ENCODE results near the gene ANKRD28. TPM values are rescaled to one million over a fixed set of nuclear protein-coding genes. Genes with fewer than 3 reads are reported as not detected.
A peak's percentile ranks its signal among the peaks of the same experiment; 100 is the strongest.

Gene ANKRD28
- total RNA-seq, 8 experiments from 2014 or later = 16.2 to 59.8 (median 20.9) TPM

- 0 to 100% (median 77%) methylated on average over 1 to 11 of the region's 18 CpGs for WGBS, 10 experiments
- no peak overlapping the region for H3K27ac ChIP-seq
- ATAC-seq (replicated peaks in 6 of 8) = peak in 6 of 8 experiments; percentile 14 to 68 (median 34)
- H3K4me1 ChIP-seq (replicated peaks in 1 of 2) = no peaks in the 10 kb centered on the region
- in situ Hi-C loops (cut with MboI; ENCODE audit: low pct_unique_long_range_greater_than_20kb in 2 of 9, low sequenced_read_pairs in 9 of 9, unreplicated experiment in 9 of 9) = loop anchor here in 3 of 9 experiments (25.0 kb wide), 2 partner anchors 166 to 591 kb away; no protein-coding TSS in a partner anchor
- no peak overlapping the region for H3K4me3 ChIP-seq
Observed at GRCh38 chr3:15645740-15646501, 151.9 kb downstream of the ANKRD28 start.

DNA sequence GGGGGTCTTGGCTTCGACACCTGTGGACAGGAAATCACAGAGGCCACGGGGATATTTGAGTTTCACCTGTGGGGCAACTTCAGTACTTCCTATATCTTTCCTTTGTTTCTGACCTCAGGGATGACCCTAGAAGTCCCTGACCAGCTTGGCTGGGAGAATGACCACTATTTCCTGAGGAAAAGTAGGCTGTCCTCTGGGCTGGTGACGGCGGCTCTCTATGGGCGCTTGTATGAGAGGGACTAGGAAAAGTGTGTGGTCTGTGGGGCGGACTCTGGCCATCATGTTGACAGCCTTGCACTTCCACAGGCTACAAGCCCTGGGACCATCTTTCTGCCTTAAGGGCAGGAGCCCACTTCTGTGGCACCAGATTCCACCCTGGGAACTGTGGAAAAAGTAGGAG is 152.5 kb downstream of the ANKRD28 start:
- H3K27ac ChIP-seq = no peak overlapping the region
- WGBS, 10 experiments = 75 to 100% (median 96%) methylated on average over 1 to 4 of the region's 6 CpGs; no CpG with 5 or more reads in 6 of the 10 experiments
- H3K4me3 ChIP-seq = no peak overlapping the region
- no peaks in the 10 kb centered on the region for H3K4me1 ChIP-seq (replicated peaks in 1 of 2)
- in situ Hi-C loops (cut with MboI; ENCODE audit: low pct_unique_long_range_greater_than_20kb in 2 of 9, low sequenced_read_pairs in 9 of 9, unreplicated experiment in 9 of 9) = loop anchor here in 3 of 9 experiments (25.0 kb wide), 2 partner anchors 167 to 592 kb away; no protein-coding TSS in a partner anchor
- no peak for ATAC-seq (replicated peaks in 6 of 8)

DNA sequence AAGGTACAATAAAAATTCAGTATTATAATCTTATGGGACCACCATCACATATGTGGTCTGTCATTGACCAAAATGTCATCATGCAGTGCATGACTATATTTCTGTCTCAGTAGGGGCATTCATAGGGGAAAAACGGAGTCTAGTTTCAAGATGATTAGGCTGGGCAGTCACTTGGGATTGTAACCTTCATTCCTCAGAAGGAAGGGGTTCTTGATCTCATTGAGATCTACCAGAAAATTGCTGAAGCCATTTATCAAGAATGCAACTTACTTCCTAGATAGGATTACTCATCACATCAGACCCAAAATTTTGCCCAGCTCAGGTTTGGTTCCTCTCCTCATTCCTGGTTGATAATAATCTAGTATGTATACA is 158.9 kb downstream of the ANKRD28 start:
- no peak overlapping the region for H3K4me3 ChIP-seq
- no peak overlapping the region for H3K27ac ChIP-seq
- in situ Hi-C loops (cut with MboI; ENCODE audit: low pct_unique_long_range_greater_than_20kb in 2 of 9, low sequenced_read_pairs in 9 of 9, unreplicated experiment in 9 of 9) = loop anchor here in 3 of 9 experiments (25.0 kb wide), 2 partner anchors 173 to 598 kb away; no protein-coding TSS in a partner anchor
- peaks cover 0 to 19% of the 10 kb centered on the region in 2 donors for H3K4me1 ChIP-seq (replicated peaks in 1 of 2)
- WGBS, 10 experiments = 78 to 100% (median 93%) methylated on average over 1 of the region's 1 CpG; no CpG with 5 or more reads in 4 of the 10 experiments
- ATAC-seq (replicated peaks in 6 of 8) = no peak

- Histone ChIP-seq H3K4me1 (replicated peaks in 1 of 2) (peaks cover 0 to 24% of the 10 kb centered on the region in 2 donors), H3K4me3 (no peak overlapping the region), H3K27ac (no peak overlapping the region)
- WGBS, 10 experiments = 78 to 100% (median 89%) methylated on average over 1 to 6 of the region's 6 CpGs; no CpG with 5 or more reads in 2 of the 10 experiments
- in situ Hi-C loops (cut with MboI; ENCODE audit: low pct_unique_long_range_greater_than_20kb in 2 of 9, low sequenced_read_pairs in 9 of 9, unreplicated experiment in 9 of 9) = loop anchor here in 3 of 9 experiments (25.0 kb wide), 2 partner anchors 174 to 599 kb away; no protein-coding TSS in a partner anchor
- no peak for ATAC-seq (replicated peaks in 6 of 8)
Observed at GRCh38 chr3:15638193-15638890, 159.4 kb downstream of the ANKRD28 start.

DNA sequence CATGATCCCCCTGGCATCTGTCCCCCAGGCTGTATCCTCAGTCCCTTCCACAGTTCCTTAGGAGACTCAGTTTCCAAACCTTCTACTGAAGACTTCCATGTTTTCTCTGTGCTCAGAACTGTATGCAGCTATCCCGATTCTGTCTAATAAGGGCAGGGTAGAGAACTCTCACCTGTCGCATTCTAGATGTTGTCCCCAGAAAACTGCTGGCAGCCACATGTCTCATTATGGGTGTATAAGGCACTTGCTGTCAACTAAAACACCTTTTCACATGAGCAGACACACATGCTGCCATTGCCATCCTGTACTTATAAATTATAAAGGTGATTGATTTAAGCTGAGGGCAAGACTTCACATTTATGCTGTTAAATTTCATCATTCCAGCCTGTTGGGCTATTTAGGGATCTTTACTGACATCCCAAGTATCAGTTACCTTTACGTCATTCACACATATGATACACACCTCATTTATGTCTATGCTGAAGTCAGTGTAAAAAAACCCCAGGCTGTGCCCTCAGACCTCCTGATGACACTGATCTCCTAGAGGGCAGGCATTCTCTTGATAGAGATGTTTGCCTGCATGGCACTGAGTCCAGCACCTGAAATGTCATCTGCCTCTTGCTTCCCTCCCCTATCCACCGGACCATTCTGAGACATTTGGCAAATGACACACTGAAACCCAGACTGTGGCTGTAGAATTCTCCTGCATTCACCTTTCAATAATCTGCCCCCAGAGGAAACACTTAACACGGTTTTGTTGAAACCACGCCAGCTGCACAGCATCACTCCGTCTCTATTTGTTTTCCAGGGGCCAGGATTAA is 160.4 kb downstream of the ANKRD28 start:
- in situ Hi-C loops (cut with MboI; ENCODE audit: low pct_unique_long_range_greater_than_20kb in 2 of 9, low sequenced_read_pairs in 9 of 9, unreplicated experiment in 9 of 9) = loop anchor here in 3 of 9 experiments (25.0 kb wide), 2 partner anchors 175 to 600 kb away; no protein-coding TSS in a partner anchor
- Histone ChIP-seq H3K4me1 (replicated peaks in 1 of 2) (peaks cover 0 to 30% of the 10 kb centered on the region in 2 donors), H3K4me3 (no peak overlapping the region), H3K27ac (no peak overlapping the region)
- ATAC-seq (replicated peaks in 6 of 8) = no peak
- WGBS, 10 experiments = 67 to 100% (median 81%) methylated on average over 2 to 5 of the region's 7 CpGs

GRCh38 chr3:15636028-15636709 is 161.6 kb downstream of the ANKRD28 start:
- peak in 4 of 8 experiments; percentile 35 to 95 (median 66) for ATAC-seq (replicated peaks in 6 of 8)
- in situ Hi-C loops (cut with MboI; ENCODE audit: low pct_unique_long_range_greater_than_20kb in 2 of 9, low sequenced_read_pairs in 9 of 9, unreplicated experiment in 9 of 9) = loop anchor here in 3 of 9 experiments (25.0 kb wide), 2 partner anchors 176 to 601 kb away; no protein-coding TSS in a partner anchor
- H3K4me3 ChIP-seq = no peak overlapping the region
- H3K27ac ChIP-seq = no peak overlapping the region
- WGBS, 10 experiments = 0 to 93% (median 88%) methylated on average over 2 to 8 of the region's 14 CpGs; no CpG with 5 or more reads in 2 of the 10 experiments
- peaks cover 0 to 31% of the 10 kb centered on the region in 2 donors for H3K4me1 ChIP-seq (replicated peaks in 1 of 2)

- peak in 3 of 8 experiments; percentile 51 to 73 (median 52) for ATAC-seq (replicated peaks in 6 of 8)
- H3K4me1 ChIP-seq (replicated peaks in 1 of 2) = peaks cover 4 to 40% of the 10 kb centered on the region in 2 donors
- no peak overlapping the region for H3K4me3 ChIP-seq
- no peak overlapping the region for H3K27ac ChIP-seq
- WGBS, 10 experiments = 0 to 100% (median 71%) methylated on average over 1 to 7 of the region's 13 CpGs; no CpG with 5 or more reads in 2 of the 10 experiments
- in situ Hi-C loops (cut with MboI; ENCODE audit: low pct_unique_long_range_greater_than_20kb in 2 of 9, low sequenced_read_pairs in 9 of 9, unreplicated experiment in 9 of 9) = loop anchor here in 3 of 9 experiments (25.0 kb wide), 2 partner anchors 177 to 602 kb away; no protein-coding TSS in a partner anchor
Observed at GRCh38 chr3:15635121-15635661, 162.6 kb downstream of the ANKRD28 start.

DNA sequence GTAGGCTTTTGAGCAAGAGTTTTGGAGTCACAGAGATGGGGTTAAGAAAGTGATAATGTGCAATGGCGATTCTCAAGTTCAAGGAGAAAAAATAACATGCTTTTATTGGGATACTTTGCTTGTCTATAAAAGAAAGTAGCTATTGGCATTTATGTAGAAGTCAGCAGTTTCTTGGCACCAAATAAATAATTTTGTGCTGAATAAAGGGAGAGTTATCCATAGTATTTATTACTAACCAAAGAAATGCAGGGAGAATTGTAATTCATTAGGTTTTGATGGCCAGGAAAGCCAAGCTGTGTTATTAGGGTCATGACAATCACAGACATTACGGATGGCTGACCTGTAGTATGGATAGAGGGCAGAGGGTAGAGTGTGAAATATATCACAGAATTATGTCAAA is 163.1 kb downstream of the ANKRD28 start:
- Histone ChIP-seq H3K4me3 (no peak overlapping the region), H3K4me1 (replicated peaks in 1 of 2) (peaks cover 4 to 40% of the 10 kb centered on the region in 2 donors), H3K27ac (no peak overlapping the region)
- 40 to 100% (median 83%) methylated on average over 1 to 2 of the region's 2 CpGs; no CpG with 5 or more reads in 1 of the 10 experiments for WGBS, 10 experiments
- ATAC-seq (replicated peaks in 6 of 8) = no peak
- in situ Hi-C loops (cut with MboI; ENCODE audit: low pct_unique_long_range_greater_than_20kb in 2 of 9, low sequenced_read_pairs in 9 of 9, unreplicated experiment in 9 of 9) = loop anchor here in 3 of 9 experiments (25.0 kb wide), 2 partner anchors 178 to 603 kb away; no protein-coding TSS in a partner anchor

GRCh38 chr3:15633766-15634598 is 163.8 kb downstream of the ANKRD28 start:
- in situ Hi-C loops (cut with MboI; ENCODE audit: low pct_unique_long_range_greater_than_20kb in 2 of 9, low sequenced_read_pairs in 9 of 9, unreplicated experiment in 9 of 9) = loop anchor here in 3 of 9 experiments (25.0 kb wide), 2 partner anchors 178 to 603 kb away; no protein-coding TSS in a partner anchor
- peak in 1 of 8 experiments; percentile 26 for ATAC-seq (replicated peaks in 6 of 8)
- WGBS, 10 experiments = 20 to 100% (median 61%) methylated on average over 2 to 4 of the region's 4 CpGs
- H3K4me3 ChIP-seq = no peak overlapping the region
- H3K4me1 ChIP-seq (replicated peaks in 1 of 2) = peaks cover 4 to 40% of the 10 kb centered on the region in 2 donors
- H3K27ac ChIP-seq = no peak overlapping the region

DNA sequence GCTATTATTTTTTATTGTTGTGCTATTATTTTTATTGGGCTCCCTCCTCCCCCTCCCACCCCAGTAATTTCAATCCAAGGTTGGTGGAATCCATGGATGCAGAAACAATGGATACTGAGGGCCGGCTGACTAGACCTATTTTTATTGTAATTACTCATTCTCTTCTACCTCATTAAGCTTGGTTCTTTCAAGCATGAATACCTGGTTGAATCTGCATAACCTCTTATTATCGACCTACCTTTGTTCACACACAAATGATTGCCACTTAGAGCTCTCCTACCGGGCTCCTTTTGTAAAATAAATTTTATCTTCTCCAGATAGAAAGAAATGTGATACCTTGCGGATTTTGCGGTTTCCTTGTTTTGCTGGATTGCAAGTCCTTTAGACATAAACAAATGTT is 164.6 kb downstream of the ANKRD28 start:
- H3K27ac ChIP-seq = no peak overlapping the region
- H3K4me3 ChIP-seq = no peak overlapping the region
- peaks cover 4 to 40% of the 10 kb centered on the region in 2 donors for H3K4me1 ChIP-seq (replicated peaks in 1 of 2)
- in situ Hi-C loops (cut with MboI; ENCODE audit: low pct_unique_long_range_greater_than_20kb in 2 of 9, low sequenced_read_pairs in 9 of 9, unreplicated experiment in 9 of 9) = loop anchor here in 3 of 9 experiments (25.0 kb wide), 2 partner anchors 179 to 604 kb away; no protein-coding TSS in a partner anchor
- no peak for ATAC-seq (replicated peaks in 6 of 8)
- 21 to 98% (median 81%) methylated on average over 3 to 5 of the region's 5 CpGs; no CpG with 5 or more reads in 1 of the 10 experiments for WGBS, 10 experiments

DNA sequence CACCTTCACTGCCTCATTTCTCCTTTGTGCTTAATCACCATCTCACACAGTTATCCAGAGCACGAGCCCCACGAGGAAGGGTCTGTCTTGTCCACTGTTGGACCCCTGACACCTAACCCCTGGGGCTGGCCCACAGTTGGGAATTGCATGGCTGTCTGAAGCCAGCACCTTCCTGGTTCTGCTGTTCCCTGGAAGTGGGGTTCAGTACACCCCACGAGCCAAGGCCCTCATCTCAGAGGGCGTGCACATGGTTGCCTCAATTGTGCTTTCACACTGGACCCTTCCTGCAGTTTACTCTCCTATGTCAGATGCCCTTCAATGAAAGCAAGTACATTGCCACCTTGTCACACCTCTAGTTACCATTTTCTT is 165.6 kb downstream of the ANKRD28 start:
- ATAC-seq (replicated peaks in 6 of 8) = no peak
- H3K4me1 ChIP-seq (replicated peaks in 1 of 2) = peaks cover 4 to 40% of the 10 kb centered on the region in 2 donors
- no peak overlapping the region for H3K27ac ChIP-seq
- H3K4me3 ChIP-seq = no peak overlapping the region
- in situ Hi-C loops (cut with MboI; ENCODE audit: low pct_unique_long_range_greater_than_20kb in 2 of 9, low sequenced_read_pairs in 9 of 9, unreplicated experiment in 9 of 9) = loop anchor here in 3 of 9 experiments (25.0 kb wide), 2 partner anchors 180 to 605 kb away; no protein-coding TSS in a partner anchor
- WGBS, 10 experiments = 80 to 100% (median 93%) methylated on average over 1 to 4 of the region's 4 CpGs; no CpG with 5 or more reads in 5 of the 10 experiments
